NCI-H345 (cell line): ENCODE results near the gene VPS13D.
"Not testable (repeated sequence)": the region's sequence is repeated elsewhere in the genome, so short reads cannot be mapped to it uniquely, and the experiment has no call there.

Experiments used
- DNase-seq: peaks from one replicate; lab custom pipeline; 2025; lab: John Stamatoyannopoulos, UW

VPS13D gene

DNA sequence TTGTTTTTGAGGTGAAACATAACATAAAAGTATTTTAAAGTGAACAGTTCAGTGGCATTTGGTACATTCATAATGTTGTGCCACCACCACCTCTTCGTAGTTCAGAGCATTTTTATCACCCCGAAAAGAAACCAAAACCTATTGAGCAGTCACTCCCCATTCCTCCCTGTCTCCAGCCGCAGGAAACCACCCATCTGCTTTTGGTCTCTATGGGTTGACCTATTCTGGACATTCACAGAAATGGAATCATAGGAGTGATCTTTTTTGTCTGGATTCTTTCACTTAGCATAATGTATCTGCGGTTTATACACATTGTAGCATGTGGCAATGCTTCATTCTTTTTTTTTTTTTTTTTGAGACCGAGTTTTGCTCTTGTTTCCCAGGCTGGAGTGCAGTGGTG is 141.2 kb downstream of the VPS13D start:
- no peak for DNase-seq

DNA sequence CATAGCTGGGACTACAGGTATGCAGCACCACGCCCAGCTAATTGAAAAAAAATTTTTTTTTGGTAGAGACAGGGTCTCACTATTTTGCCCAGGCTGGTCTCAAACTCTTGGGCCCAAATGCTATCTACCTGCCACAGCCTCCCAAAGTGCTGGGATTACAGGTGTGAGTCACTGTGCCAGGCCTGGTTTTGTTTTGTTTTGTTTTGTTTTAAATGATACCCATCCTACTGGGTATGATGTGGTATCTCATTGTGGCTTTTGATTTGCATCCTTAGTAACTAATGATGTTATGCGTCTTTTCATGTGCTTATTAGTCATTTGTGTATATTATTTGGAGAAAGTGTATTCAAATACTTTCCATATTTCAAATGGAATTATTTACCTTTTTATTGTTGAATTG is 142.3 kb downstream of the VPS13D start:
- DNase-seq = no peak

- DNase-seq = no peak
Observed at GRCh38 chr1:12372761-12373160, 142.9 kb downstream of the VPS13D start.

GRCh38 chr1:12375133-12375829 is 145.5 kb downstream of the VPS13D start:
- no peak for DNase-seq

- no peak for DNase-seq
Observed at GRCh38 chr1:12376236-12377045, 146.6 kb downstream of the VPS13D start.

DNA sequence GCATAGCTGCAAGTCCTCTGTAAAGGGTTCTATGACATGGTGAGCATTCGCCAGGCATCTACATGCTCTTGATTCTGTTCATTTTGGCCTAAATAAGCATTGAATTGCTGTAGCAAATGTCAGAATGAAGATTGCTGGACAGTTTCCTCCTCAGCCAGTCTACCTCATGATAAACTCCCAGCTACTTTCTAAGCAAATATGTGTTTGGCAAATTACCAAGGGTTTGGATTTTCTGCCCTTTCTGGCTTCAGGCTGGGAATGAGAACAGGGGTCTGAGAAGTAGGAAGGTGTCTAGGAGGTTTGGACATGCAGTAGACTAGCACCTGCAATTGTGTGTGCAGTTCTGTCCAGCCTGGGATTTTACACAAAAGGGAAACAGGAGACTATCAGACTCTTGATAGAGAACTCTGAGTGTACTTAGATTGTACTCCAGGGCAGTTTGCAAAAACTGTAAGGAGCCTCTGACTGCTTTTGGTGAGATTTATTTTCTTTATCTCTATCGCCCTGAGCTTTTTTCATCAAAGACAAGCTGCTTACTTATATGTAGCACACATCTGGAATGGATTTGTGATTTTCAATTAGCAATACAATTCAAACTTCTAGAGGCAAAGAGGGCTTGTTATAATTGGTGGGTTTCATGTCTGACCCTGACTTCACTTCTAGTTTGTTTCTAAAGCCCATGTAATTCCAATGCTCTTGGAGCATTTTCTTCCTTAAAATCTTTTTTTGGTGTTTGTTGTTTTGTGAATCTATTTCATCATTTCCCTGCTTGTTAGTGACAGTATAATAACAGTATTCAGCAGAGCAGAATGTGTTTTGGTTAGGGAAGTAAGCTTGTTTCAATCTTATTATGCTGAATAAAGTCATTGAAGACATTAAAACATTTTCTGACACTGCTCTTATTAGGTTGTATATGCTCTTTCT is 150.8 kb downstream of the VPS13D start:
- DNase-seq = peak; percentile 13

- DNase-seq = no peak
Observed at GRCh38 chr1:12383001-12383400, 153.2 kb downstream of the VPS13D start.

DNA sequence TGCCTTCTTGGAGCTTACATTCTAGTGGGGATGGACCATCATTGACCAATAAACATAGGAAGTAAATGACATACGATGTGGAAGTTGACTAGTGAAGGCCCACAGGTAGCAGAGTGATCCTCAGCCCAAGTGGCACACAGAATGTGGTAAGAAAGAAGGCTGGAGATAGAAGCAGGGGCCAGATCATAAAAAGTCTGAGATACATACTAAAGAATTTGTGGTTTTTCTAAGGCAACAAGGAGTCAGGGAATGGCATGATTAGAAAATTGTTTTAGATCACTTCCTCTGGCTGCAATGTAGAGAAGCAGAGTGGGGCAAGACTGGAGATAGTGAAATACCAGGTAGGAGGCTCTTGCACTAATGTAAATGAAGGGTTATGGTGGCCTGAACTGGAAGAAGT is 154.0 kb downstream of the VPS13D start:
- DNase-seq = no peak

- no peak for DNase-seq
Observed at GRCh38 chr1:12384836-12385456, 155.1 kb downstream of the VPS13D start.

DNA sequence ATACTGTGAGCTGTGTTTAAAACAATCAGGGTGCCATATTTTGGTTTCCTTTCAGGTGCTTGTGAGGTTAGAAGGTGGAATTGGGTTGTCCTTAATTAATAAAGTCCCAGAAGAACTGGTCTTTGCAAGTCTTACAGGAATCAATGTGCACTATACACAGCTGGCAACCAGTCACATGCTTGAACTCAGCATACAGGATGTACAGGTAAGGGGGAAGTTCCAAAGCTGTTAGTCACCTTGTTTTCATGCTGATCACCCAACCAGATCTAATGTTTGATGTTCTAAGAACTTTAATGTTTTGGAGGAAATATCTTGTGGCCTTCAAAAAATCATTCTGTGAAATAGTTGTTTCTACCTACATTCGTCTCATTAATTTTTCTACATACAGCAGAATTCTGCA is 156.3 kb downstream of the VPS13D start:
- no peak for DNase-seq

DNA sequence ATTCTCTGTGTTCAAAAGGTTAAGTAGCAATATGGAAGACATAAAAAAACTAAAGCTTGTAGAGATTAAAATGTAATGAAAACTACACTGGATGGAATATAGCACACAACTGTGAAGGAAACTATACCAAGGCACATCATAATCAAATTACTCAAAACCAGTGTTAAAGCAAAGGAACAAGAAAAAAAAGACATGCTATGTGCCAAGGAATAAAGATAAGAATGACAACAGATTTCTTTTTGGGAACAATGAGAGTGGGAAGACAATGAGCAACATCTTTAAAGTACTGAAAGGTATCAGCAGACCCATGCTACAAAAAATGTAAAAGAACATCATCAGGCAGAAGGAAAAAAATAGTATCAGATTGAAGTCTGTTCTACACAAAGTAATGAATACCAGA is 157.8 kb downstream of the VPS13D start:
- DNase-seq = no peak

GRCh38 chr1:12390296-12390695 is 160.5 kb downstream of the VPS13D start:
- DNase-seq = not testable (repeated sequence)

GRCh38 chr1:12397462-12398450 is 167.9 kb downstream of the VPS13D start:
- no peak for DNase-seq

GRCh38 chr1:12398479-12398878 is 168.6 kb downstream of the VPS13D start:
- DNase-seq = no peak

DNA sequence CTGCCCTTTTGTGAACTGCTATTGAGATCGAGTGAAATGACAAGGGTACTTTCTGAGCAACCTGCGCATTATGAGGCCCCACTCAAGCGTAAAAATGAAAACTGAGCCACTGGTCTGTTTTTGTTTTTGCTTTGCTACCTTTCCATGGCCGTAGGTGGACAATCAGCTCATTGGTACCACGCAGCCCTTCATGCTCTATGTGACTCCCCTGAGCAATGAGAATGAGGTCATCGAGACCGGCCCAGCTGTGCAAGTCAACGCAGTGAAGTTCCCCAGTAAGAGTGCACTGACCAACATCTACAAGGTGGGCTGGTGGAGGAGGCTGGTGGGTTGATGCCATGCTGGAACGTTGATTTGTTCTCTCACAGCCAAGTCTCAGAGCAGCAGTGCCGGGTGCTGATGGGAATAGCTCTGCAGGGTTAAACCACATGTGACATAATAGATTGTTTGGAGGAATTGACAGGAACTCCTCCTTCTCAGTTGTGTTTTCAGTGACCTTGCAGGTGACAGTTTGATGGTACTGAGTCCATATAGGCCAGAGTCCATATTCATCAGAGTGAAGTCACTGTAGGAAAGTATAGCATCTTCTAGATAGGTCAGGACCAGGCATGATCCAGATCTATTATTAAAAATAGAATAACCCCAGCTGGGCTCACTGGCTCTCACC is 170.3 kb downstream of the VPS13D start:
- DNase-seq = no peak

- no peak for DNase-seq
Observed at GRCh38 chr1:12402159-12402673, 172.4 kb downstream of the VPS13D start.

- DNase-seq = no peak
Observed at GRCh38 chr1:12402842-12403241, 173.0 kb downstream of the VPS13D start.

GRCh38 chr1:12404918-12405317 is 175.1 kb downstream of the VPS13D start:
- DNase-seq = no peak

- DNase-seq = no peak
Observed at GRCh38 chr1:12405325-12406210, 175.7 kb downstream of the VPS13D start.
